Measurements from ENCODE around the gene HNRNPK. TPM values are rescaled to one million over a fixed set of nuclear protein-coding genes. Genes with fewer than 3 reads are reported as not detected.

The HNRNPK gene
- total and polyA plus RNA-seq, 10 of the 15 experiments (the other 5 are each of a cell fraction or from before 2014, with no cell fraction given): 235 to 970 (median 652) TPM

DNA sequence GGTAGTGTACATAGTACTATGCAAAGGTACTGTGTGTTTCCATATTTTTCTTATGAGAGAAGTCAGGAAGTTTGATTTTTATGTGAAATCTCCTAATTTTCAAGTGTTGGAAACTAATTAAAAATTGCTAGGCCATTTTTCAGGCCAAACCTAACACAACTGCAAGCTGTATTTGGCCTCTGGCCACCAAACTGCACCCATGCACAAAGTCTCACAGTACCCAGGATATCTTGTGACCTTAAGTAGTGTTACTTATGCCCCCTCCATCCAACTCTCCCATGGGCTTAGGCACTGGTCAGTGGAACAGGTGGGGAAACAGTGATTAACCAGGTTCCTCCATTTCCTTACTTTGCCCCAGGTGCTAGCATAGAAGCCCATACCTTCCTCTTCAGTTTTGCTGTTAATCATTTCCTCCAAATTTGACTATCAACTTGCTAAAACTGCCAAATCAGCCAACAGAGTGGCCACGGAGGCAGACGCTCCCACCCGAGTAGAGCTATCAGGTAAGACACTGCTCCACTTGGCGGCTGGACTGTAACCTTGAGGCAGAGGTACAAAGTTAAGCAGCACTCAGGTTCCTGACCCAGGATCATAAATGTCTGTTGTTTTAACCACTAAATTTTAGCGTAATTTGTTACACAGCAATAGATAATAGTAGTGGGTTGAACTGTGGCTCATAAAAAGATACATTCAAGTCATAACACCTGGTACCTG is 39.3 kb downstream of the HNRNPK start:
- H3K36me3 ChIP-seq (ENCODE audit: control insufficient read depth in 2 of 2, insufficient read depth in 2 of 2, low read length in 1 of 2): peaks cover 0 to 3% of the 10 kb centered on the region in 2 experiments
- ChIA-PET CTCF (interaction anchor here (0.8 to 2.9 kb wide), 7 partner anchors 10 to 375 kb away, joined by 3 to 17 read pairs (median 4); no protein-coding TSS in a partner anchor), POLR2A (interaction anchor here (0.8 kb wide), 1 partner anchor 326 kb away, joined by 3 read pairs; no protein-coding TSS in a partner anchor), RAD21 (ENCODE audit: unreplicated experiment) (interaction anchor here (1.7 kb wide), 1 partner anchor 320 kb away, joined by 16 read pairs; no protein-coding TSS in a partner anchor), SMC1A (ENCODE audit: uncharacterized antibody, unreplicated experiment) (interaction anchor here (0.9 to 4.4 kb wide), 7 partner anchors 16 to 375 kb away, joined by 3 to 26 read pairs (median 5); a partner anchor contains a TSS)
- intact Hi-C loops (cut with micrococcal nuclease; ENCODE audit: unreplicated experiment) (no loop called here), in situ Hi-C loops (cut with MboI) (no loop called here)
- FAIRE-seq (no peak), ATAC-seq (no peak), DNase-seq (ENCODE audit: low read depth, low spot score) (no peak)
- H4K20me1 ChIP-seq (ENCODE audit: control insufficient read depth, insufficient read depth): no peaks in the 10 kb centered on the region
- no TSS peak for BruUV-seq (replicated peaks)
- no peak overlapping the region for H3K27ac ChIP-seq (ENCODE audit: control insufficient read depth, insufficient read depth)
- TF ChIP-seq LARP7 (IDR thresholded peaks at IDR 0.05): no peak
- TF ChIP-seq, protein P1, sequence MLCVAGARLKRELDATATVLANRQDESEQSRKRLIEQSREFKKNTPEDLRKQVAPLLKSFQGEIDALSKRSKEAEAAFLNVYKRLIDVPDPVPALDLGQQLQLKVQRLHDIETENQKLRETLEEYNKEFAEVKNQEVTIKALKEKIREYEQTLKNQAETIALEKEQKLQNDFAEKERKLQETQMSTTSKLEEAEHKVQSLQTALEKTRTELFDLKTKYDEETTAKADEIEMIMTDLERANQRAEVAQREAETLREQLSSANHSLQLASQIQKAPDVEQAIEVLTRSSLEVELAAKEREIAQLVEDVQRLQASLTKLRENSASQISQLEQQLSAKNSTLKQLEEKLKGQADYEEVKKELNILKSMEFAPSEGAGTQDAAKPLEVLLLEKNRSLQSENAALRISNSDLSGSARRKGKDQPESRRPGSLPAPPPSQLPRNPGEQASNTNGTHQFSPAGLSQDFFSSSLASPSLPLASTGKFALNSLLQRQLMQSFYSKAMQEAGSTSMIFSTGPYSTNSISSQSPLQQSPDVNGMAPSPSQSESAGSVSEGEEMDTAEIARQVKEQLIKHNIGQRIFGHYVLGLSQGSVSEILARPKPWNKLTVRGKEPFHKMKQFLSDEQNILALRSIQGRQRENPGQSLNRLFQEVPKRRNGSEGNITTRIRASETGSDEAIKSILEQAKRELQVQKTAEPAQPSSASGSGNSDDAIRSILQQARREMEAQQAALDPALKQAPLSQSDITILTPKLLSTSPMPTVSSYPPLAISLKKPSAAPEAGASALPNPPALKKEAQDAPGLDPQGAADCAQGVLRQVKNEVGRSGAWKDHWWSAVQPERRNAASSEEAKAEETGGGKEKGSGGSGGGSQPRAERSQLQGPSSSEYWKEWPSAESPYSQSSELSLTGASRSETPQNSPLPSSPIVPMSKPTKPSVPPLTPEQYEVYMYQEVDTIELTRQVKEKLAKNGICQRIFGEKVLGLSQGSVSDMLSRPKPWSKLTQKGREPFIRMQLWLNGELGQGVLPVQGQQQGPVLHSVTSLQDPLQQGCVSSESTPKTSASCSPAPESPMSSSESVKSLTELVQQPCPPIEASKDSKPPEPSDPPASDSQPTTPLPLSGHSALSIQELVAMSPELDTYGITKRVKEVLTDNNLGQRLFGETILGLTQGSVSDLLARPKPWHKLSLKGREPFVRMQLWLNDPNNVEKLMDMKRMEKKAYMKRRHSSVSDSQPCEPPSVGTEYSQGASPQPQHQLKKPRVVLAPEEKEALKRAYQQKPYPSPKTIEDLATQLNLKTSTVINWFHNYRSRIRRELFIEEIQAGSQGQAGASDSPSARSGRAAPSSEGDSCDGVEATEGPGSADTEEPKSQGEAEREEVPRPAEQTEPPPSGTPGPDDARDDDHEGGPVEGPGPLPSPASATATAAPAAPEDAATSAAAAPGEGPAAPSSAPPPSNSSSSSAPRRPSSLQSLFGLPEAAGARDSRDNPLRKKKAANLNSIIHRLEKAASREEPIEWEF (IDR thresholded peaks at IDR 0.05; ENCODE audit: insufficient replicate concordance, low read depth, low read length): no peak
- TF ChIP-seq ZNF622 (IDR thresholded peaks at IDR 0.05): no peak
- no peak for TF ChIP-seq CEBPB (IDR thresholded peaks at IDR 0.05; ENCODE audit: borderline replicate concordance in 1 of 2, low read depth in 2 of 2, low read length in 2 of 2)
- TF ChIP-seq YY1 (IDR thresholded peaks at IDR 0.05; ENCODE audit: low read depth, low read length): no peak
- no peak for TF ChIP-seq IRF4 (IDR thresholded peaks at IDR 0.05; ENCODE audit: low read depth, low read length)
- TF ChIP-seq, protein P2, sequence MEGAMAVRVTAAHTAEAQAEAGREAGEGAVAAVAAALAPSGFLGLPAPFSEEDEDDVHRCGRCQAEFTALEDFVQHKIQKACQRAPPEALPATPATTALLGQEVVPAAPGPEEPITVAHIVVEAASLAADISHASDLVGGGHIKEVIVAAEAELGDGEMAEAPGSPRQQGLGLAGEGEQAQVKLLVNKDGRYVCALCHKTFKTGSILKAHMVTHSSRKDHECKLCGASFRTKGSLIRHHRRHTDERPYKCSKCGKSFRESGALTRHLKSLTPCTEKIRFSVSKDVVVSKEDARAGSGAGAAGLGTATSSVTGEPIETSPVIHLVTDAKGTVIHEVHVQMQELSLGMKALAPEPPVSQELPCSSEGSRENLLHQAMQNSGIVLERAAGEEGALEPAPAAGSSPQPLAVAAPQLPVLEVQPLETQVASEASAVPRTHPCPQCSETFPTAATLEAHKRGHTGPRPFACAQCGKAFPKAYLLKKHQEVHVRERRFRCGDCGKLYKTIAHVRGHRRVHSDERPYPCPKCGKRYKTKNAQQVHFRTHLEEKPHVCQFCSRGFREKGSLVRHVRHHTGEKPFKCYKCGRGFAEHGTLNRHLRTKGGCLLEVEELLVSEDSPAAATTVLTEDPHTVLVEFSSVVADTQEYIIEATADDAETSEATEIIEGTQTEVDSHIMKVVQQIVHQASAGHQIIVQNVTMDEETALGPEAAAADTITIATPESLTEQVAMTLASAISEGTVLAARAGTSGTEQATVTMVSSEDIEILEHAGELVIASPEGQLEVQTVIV (IDR thresholded peaks at IDR 0.05; ENCODE audit: borderline replicate concordance, partially characterized antibody): no peak
- no peak for TF ChIP-seq CREM (IDR thresholded peaks at IDR 0.05; ENCODE audit: low read depth)
- no peak for TF ChIP-seq SUPT20H (IDR thresholded peaks at IDR 0.05; ENCODE audit: borderline replicate concordance, control insufficient read depth, low read depth, low read length)
- H3K9ac ChIP-seq (ENCODE audit: control insufficient read depth, insufficient read depth, low read length): no peak overlapping the region
- no peaks in the 10 kb centered on the region for H3K79me2 ChIP-seq (ENCODE audit: control insufficient read depth, insufficient read depth, low read length)
- H2AFZ ChIP-seq (ENCODE audit: control insufficient read depth, low read depth, low read length): no peak overlapping the region
- 66% methylated on average over 5 of the region's 5 CpGs for WGBS (ENCODE audit: insufficient coverage, insufficient replicate concordance, low lambda C conversion rate, missing lambda C conversion rate)
- no peaks in the 10 kb centered on the region for H3K27me3 ChIP-seq (replicated peaks in 1 of 2; ENCODE audit: control insufficient read depth in 2 of 2, insufficient read depth in 2 of 2, low read length in 1 of 2)
- H3K4me3 ChIP-seq: no peak overlapping the region
- no peaks in the 10 kb centered on the region for H3K4me1 ChIP-seq (ENCODE audit: control insufficient read depth, insufficient read depth, low read length)
- no peak overlapping the region for H3K4me2 ChIP-seq (ENCODE audit: control insufficient read depth, insufficient read depth)
- no peaks in the 10 kb centered on the region for H3K9me3 ChIP-seq (replicated peaks; ENCODE audit: control insufficient read depth, insufficient read depth, low read length)
